ENCODE results near the gene COQ3.
A peak's percentile ranks its signal among the peaks of the same experiment; 100 is the strongest.

COQ3 gene

GRCh38 chr6:99393698-99394531 is at the start of gene COQ3:
Gene COQ3, minus strand, starts transcription at chr6:99394195. Its CDS starts 16 bp downstream, at chr6:99394179.
- DNase-seq = peak; percentile 60

- peak; percentile 25 for DNase-seq
Measured at GRCh38 chr6:99434702-99435530, 40.9 kb upstream of the COQ3 start.

GRCh38 chr6:99432877-99433276 is 38.9 kb upstream of the COQ3 start:
- no peak for DNase-seq

DNA sequence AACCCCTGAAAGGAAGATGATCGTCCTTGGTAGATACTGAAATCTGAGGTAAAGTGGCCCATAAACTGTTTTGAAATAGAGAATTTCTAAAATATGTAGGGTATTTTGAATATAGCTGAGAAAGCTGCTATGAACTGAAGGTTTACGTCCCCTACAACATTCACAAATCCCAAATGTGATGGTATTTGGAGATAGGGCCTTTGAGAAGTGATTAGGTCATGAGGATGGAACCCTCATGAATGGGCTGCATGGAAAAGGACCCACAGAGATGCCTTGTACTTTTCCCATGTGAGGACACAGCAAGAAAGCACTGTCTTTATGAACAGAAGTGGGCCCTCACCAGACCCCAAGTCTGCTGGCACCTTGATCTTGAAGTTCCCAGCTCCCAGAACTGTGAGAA is 37.9 kb upstream of the COQ3 start:
- no peak for DNase-seq

GRCh38 chr6:99427988-99428387 is 34.0 kb upstream of the COQ3 start:
- DNase-seq = no peak

DNA sequence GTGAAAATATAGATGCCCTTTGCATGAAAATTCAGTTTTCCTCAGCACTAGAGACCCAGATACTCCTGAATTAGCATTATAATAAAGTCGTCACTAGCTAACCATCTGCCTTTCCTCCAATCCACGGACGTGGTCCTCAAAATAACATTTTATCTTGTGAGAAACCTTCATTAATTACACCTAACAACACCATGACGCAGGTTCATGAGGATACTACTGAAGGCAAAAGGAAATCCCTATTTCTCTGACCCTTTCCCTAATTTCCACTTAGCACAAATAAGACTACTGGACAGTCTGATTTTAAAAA is 32.4 kb upstream of the COQ3 start:
- no peak for DNase-seq

DNA sequence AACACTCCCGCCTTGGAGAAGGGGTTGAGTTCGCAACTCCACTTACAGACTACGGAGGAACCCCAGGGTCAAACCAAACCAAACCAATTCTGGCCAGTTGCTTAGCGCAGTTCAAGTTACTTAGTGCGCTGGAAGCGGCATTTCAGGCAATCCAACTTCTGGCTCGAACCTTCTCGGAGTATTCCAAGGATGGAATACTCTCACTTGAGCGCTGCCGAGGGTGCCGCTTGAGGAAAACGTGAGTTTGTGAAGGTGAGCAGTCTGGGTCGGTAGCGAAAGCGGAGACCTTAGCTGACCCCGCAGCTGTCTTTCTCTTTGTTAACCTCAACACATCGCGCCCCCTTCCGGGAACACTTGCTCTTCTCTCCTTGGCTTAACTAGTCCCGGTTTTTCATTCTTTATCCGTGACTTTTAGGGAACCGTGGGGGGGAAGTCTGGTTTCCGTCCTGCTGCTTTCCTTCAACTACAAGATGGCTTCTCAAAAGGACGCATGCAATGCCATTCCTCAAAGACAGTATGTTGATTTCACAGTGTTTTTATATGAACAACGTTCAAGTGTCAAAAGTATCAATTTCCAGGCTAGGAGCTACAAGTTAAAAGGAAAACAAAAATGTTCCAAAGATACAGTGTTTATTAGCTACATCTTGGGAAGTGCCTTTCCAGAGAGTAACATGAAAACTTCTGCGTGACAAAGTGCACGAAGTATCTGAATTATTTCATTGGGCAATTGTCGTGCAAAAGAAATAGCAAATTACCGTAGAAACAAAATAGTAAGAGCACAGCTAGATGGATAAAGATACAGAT is 31.9 kb upstream of the COQ3 start:
- DNase-seq = peak; percentile 94

- peak; percentile 98 for DNase-seq
Measured at GRCh38 chr6:99424761-99425646, 31.0 kb upstream of the COQ3 start, which contains the start of gene PNISR. Gene PNISR, minus strand, starts transcription at chr6:99425308. Its CDS starts 10,649 bp downstream, at chr6:99414659.

DNA sequence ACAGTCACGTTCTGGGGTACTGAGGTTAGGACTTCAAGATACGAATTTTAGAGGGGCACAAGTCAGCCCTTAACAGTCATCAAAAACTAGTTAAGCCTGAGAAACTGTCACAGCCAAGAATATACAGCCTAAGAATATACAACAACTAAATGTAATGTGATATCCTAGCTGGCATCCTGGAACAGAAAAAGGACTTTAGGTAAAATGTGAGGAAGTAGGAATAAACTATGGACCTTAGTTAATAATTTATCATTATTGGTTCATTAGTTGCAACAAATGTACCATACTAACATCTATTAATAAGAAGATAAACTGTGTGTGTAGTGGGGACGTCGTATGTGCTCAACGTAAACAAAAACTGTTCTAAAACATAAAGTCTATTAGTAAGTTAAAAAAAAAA is 30.0 kb upstream of the COQ3 start:
- no peak for DNase-seq

- no peak for DNase-seq
Measured at GRCh38 chr6:99422912-99423311, 28.9 kb upstream of the COQ3 start.

DNA sequence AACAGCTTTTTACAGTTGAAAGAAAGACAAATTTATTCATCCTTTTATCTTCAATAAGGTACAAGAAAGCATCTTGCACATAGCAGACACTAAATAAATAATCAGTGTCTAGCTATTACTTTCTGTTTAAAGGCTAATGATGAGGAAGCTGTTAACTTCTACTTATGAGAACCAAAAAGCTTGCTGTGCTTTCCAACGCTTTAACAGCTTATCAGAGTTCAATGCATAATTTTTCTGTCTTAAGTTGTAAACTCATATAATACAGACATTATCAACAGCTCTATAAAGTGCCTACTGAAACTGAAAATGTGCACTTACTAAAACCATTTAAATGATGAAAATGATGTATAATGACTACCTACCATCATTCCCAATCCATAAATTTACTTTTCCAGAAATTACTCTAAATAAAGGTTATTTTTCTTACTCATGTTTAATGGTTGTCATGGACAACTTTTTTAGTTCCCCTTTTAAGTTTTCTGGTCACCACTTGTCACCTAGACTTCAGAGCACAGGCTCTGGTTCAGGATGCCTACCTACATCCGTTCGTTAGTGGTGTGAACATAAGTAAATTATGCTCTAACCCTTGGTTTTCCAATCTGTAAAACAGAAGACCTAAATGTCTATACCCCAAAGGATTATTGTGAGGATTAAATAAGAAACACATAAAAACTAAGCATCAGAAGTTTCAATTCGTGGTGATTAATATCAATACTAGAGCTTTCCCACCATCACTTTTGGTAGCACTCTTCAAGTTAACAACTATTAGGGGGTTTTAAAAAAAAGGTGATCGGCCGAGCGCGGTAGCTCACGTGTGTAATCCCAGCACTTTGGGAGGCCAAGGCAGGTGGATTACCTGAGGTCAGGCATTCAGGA is 23.1 kb upstream of the COQ3 start:
- DNase-seq = peak; percentile 3

DNA sequence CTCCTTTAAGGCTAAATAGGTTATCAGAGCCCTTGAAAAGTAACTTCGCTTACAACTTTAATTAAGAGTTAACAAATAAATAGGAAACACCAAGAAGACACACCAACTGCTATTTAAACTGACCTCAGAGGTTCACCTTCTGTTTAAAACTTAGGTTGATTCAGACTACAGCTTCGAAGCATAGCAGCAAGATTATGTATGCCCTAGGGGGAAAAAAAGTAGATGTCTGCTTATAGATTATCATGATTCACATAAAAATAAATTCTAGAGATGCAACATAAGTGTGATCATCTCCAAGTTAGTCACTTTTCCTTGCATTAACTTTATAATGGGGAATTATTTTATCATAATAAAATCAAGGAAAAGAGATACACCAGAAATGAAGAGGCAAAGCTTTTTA is 22.2 kb upstream of the COQ3 start:
- no peak for DNase-seq

- no peak for DNase-seq
Measured at GRCh38 chr6:99415446-99415845, 21.5 kb upstream of the COQ3 start.

GRCh38 chr6:99412065-99412464 is 18.1 kb upstream of the COQ3 start:
- DNase-seq = no peak

- no peak for DNase-seq
Measured at GRCh38 chr6:99409672-99410071, 15.7 kb upstream of the COQ3 start.

DNA sequence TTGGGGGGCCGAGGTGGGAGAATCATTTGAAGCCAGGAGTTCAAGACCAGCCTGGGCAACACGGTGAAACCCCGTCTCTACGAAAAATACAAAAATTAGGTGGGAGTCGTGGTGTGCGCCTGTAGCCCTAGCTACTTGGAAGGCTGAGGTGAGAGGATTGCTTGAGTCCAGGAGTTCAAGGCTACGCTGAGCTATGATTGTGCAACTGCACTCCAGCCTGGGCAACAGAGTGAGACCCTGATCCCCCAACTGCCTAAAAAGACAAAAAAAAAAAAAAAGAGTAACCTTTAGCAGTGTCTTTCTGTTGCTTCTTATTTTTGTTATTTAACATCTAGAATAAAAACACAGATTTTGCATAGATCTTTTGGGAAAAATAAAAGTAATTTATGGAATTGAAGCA is 13.1 kb upstream of the COQ3 start:
- DNase-seq = no peak

DNA sequence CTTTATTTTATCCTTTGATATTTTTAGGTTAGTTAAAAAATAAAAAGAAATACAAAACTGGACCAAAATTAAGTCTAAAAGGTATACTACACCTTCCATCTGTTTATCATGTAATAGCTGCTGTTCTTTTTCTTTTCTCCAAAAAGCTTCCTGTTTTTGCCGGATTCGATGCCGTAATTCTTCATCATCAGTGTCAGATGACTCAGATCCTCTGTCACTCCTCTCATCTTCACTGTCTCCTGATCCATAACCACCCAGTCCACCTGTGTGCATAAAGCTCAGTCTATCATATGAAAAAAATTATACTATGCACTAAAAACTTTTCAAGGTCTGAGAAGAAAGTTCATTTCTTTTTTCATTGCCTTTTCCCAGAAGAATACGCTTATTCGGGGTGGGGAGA is 8.5 kb upstream of the COQ3 start:
- DNase-seq = peak; percentile 39

DNA sequence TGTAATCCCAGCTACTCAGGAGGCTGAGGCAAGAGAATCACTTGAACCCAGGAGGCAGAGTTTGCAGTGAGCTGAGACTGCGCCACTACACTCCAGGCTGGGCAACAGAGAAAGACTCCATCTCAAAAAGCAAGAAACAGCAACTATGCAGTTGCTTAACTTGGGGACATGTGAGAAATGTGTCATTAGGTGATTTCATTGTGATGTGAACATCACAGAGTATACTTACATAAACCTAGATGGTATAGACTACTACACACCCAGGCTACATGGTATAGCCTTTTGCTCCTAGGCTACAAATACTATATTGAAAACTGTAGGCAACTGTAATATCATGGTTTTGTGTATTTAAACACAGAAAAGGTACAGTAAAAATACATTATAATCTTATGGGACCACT is 3.3 kb upstream of the COQ3 start:
- DNase-seq = no peak

DNA sequence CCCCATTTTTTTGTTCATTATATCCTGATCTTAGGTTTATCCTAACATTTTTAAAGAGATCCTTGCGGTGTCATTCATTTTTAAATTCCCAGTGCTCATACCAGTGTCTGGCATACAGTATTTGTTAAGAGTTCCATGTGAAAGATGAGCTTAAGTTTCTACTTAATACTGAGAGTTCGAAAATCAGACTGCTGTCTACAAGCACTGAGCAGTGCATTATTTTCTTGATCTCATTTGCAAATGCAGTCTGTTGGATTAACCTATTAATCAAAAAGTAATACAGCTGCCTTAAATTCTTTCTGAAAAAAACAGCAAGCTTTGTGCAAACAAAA is 663 bp downstream of the COQ3 start:
- no peak for DNase-seq

- no peak for DNase-seq
Measured at GRCh38 chr6:99390896-99391295, 3.1 kb downstream of the COQ3 start.

- no peak for DNase-seq
Measured at GRCh38 chr6:99384507-99384906, 9.5 kb downstream of the COQ3 start.

All from MV-4-11 (cell line).